Measurements from ENCODE around the gene PCDHGB6. TPM values are rescaled to one million over a fixed set of nuclear protein-coding genes. Genes with fewer than 3 reads are reported as not detected.

The PCDHGB6 gene
- total RNA-seq, 1 donor from 2014 or later = 23.1 TPM

DNA sequence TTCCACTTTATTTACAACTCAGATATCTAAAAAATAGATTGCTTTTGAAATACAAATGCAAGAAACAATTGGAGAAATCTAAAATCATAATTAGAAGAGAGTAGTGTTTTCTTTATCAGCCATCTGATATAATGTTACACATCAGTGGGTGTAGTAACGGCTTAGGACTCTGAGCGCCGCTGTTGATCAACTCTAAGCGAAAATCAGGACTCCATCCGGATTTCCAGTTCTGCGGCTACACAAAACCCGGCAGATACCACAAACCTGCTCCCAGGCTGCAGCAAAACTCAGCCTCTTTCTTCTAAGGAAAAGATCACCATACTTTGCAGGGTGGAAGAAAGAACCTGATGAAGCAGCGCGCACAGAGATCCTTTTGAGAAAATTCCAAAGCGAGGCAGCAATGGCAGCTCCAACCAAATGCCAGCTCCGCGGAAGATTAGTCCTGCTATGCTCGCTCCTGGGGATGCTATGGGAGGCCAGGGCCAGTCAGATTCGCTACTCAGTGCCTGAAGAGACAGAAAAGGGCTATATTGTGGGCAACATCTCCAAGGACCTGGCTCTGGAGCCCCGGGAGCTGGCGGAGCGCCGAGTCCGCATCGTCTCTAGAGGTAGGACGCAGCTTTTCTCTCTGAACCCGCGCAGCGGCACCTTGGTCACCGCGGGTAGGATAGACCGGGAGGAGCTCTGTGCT, 5.1 kb upstream of the PCDHGB6 start, which contains the start of gene PCDHGA9:
TSS of gene PCDHGA9 (plus strand) at position 226 of the 691 bp plus-strand sequence. CDS start at position 401, 175 bp downstream.
- no peak for DNase-seq (ENCODE audit: low spot score, unreplicated experiment)

DNA sequence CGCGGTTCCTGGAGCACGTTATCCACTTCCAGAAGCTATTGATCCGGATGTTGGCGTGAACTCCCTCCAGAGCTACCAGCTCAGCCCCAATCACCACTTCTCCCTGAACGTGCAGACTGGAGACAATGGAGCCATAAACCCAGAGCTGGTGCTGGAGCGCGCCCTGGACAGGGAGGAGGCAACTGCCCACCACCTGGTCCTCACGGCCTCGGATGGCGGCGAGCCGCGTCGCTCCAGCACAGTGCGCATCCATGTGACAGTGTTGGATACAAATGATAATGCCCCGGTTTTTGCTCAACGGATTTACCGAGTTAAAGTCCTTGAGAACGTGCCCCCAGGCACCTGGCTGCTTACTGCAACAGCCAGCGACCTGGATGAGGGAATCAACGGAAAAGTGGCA, 4.4 kb upstream of the PCDHGB6 start:
- DNase-seq (ENCODE audit: low spot score, unreplicated experiment) = no peak
- peaks cover 48% of the 10 kb centered on the region for H3K9me3 Mint-ChIP-seq (ENCODE audit: low read depth)
- H3K27me3 Mint-ChIP-seq = no peaks in the 10 kb centered on the region

More for the DNA sequence above, 5.1 kb upstream of the PCDHGB6 start, which contains the start of gene PCDHGA9:
- no peaks in the 10 kb centered on the region for H3K4me1 Mint-ChIP-seq (ENCODE audit: low read depth)
- TF ChIP-seq, protein P1, sequence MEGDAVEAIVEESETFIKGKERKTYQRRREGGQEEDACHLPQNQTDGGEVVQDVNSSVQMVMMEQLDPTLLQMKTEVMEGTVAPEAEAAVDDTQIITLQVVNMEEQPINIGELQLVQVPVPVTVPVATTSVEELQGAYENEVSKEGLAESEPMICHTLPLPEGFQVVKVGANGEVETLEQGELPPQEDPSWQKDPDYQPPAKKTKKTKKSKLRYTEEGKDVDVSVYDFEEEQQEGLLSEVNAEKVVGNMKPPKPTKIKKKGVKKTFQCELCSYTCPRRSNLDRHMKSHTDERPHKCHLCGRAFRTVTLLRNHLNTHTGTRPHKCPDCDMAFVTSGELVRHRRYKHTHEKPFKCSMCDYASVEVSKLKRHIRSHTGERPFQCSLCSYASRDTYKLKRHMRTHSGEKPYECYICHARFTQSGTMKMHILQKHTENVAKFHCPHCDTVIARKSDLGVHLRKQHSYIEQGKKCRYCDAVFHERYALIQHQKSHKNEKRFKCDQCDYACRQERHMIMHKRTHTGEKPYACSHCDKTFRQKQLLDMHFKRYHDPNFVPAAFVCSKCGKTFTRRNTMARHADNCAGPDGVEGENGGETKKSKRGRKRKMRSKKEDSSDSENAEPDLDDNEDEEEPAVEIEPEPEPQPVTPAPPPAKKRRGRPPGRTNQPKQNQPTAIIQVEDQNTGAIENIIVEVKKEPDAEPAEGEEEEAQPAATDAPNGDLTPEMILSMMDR (IDR thresholded peaks at IDR 0.05; ENCODE audit: unreplicated experiment) = no peak
- H3K4me3 Mint-ChIP-seq (ENCODE audit: low read depth) = no peak within 1 kb of the TSS
- H3K27me3 Mint-ChIP-seq = no peaks in the 10 kb centered on the region
- peaks cover 41% of the 10 kb centered on the region for H3K36me3 Mint-ChIP-seq (ENCODE audit: insufficient read depth)
- H3K9me3 Mint-ChIP-seq (ENCODE audit: low read depth) = peaks cover 45% of the 10 kb centered on the region
- H3K27ac Mint-ChIP-seq = no peak within 1 kb of the TSS

DNA sequence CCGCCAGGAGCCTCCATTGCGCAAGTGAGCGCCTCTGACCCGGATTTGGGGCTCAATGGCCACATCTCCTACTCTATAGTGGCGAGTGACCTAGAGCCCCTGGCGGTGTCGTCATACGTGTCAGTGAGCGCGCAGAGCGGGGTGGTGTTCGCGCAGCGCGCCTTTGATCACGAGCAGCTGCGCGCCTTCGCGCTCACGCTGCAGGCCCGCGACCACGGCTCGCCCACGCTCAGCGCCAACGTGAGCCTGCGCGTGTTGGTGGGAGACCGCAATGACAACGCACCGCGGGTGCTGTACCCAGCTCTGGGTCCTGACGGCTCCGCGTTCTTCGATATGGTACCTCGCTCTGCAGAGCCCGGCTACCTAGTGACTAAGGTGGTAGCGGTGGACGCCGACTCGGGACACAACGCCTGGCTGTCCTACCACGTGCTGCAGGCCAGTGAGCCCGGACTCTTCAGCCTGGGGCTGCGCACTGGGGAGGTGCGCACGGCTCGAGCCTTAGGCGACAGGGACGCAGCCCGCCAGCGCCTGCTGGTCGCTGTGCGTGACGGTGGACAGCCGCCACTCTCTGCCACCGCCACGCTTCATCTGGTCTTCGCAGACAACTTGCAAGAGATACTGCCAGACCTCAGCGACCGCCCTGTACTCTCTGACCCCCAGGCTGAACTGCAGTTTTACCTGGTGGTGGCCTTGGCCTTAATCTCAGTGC, 1.9 kb downstream of the PCDHGB6 start:
- TF ChIP-seq, protein P1 (IDR thresholded peaks at IDR 0.05; ENCODE audit: unreplicated experiment) = no peak
- Mint-ChIP-seq H3K4me1 (ENCODE audit: low read depth) (peaks cover 2% of the 10 kb centered on the region), H3K4me3 (ENCODE audit: low read depth) (no peak overlapping the region), H3K9me3 (ENCODE audit: low read depth) (peaks cover 44% of the 10 kb centered on the region), H3K27me3 (no peaks in the 10 kb centered on the region), H3K27ac (peak overlapping the region; percentile 93), H3K36me3 (ENCODE audit: insufficient read depth) (peaks cover 57% of the 10 kb centered on the region)
- DNase-seq (ENCODE audit: low spot score, unreplicated experiment) = no peak

More for the DNA sequence above, 4.4 kb upstream of the PCDHGB6 start:
- Mint-ChIP-seq H3K36me3 (ENCODE audit: insufficient read depth) (peaks cover 45% of the 10 kb centered on the region), H3K4me1 (ENCODE audit: low read depth) (peaks cover 2% of the 10 kb centered on the region), H3K27ac (no peak overlapping the region), H3K4me3 (ENCODE audit: low read depth) (no peak overlapping the region)
- TF ChIP-seq, protein P1 (IDR thresholded peaks at IDR 0.05; ENCODE audit: unreplicated experiment) = no peak

DNA sequence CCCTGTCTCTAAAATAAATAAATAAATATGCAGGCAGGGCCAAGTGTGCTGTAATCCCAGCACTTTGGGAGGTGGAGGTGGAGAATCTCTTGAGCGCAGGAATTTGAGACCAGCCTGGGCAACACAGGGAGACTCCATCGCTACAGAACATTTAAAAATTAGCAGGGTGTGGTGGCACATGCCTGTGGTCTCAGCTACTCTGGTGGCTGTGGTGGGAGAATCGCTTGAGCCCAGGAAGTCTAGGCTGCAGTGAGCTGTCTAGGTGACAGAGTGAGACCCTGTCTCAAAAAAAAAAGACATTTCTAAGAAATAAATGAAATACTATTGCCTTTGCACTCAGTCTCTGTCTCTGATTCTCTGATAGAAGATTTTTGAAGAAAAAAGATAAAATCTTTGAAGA, 3.8 kb downstream of the PCDHGB6 start:
- Mint-ChIP-seq H3K36me3 (ENCODE audit: insufficient read depth) (peaks cover 62% of the 10 kb centered on the region), H3K4me3 (ENCODE audit: low read depth) (no peak overlapping the region), H3K9me3 (ENCODE audit: low read depth) (peaks cover 48% of the 10 kb centered on the region), H3K27ac (no peak overlapping the region), H3K27me3 (no peaks in the 10 kb centered on the region), H3K4me1 (ENCODE audit: low read depth) (peaks cover 2% of the 10 kb centered on the region)
- no peak for DNase-seq (ENCODE audit: low spot score, unreplicated experiment)
- TF ChIP-seq, protein P1 (IDR thresholded peaks at IDR 0.05; ENCODE audit: unreplicated experiment) = no peak

DNA sequence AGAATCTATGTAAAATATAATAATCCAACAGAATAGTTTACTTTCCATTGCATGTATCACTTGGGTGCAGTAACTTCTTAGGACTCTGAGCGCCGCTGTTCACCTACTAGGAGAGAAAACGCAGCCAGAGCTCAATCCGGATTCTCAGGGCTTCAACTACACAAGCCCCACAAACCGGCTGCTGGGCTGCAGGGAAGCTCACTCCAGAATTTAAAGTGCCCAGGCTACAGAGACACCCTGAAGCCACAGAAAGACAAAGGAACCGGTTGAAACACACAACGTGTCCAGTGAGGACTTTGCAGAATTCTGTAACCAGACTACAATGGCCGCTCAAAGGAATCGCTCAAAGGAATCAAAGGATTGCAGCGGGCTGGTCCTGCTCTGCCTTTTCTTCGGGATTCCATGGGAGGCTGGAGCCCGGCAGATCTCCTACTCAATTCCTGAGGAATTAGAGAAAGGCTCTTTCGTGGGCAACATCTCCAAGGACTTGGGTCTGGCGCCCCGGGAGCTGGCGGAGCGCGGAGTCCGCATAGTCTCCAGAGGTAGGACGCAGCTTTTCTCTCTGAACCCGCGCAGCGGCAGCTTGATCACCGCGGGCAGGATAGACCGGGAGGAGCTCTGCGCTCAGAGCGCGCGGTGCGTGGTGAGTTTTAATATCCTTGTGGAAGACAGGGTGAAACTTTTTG, 5.2 kb downstream of the PCDHGB6 start, which contains the start of gene PCDHGA10:
TSS of gene PCDHGA10 (plus strand) at position 134 of the 686 bp plus-strand sequence. CDS start at position 323, 189 bp downstream.
- H3K27me3 Mint-ChIP-seq = no peaks in the 10 kb centered on the region
- H3K4me3 Mint-ChIP-seq (ENCODE audit: low read depth) = peak within 1 kb of the TSS; percentile 80
- H3K9me3 Mint-ChIP-seq (ENCODE audit: low read depth) = peaks cover 45% of the 10 kb centered on the region
- TF ChIP-seq, protein P1 (IDR thresholded peaks at IDR 0.05; ENCODE audit: unreplicated experiment) = peak; percentile 68
- peak within 1 kb of the TSS; percentile 96 for H3K27ac Mint-ChIP-seq
- H3K4me1 Mint-ChIP-seq (ENCODE audit: low read depth) = peaks cover 2% of the 10 kb centered on the region
- peaks cover 63% of the 10 kb centered on the region for H3K36me3 Mint-ChIP-seq (ENCODE audit: insufficient read depth)
- DNase-seq (ENCODE audit: low spot score, unreplicated experiment) = no peak

All from progenitor cell of endocrine pancreas (in vitro differentiated cells).